Right cardiac atrium (tissue), 5 donors: ENCODE results near the gene GREB1. TPM values are rescaled to one million over a fixed set of nuclear protein-coding genes. Genes with fewer than 3 reads are reported as not detected.
A peak's percentile ranks its signal among the peaks of the same experiment; 100 is the strongest.

Experiments used
- ATAC-seq, 2 donors: fragments of 200-7000 bp; cut with Tn5 transposase; one replicate each; pipeline versions ENCODE4 v1.8.0 to v1.9.1; 2020; ENCODE audit warnings: moderate library complexity in 2 of 2, mild to moderate bottlenecking in 1 of 2
- DNase-seq, 3 donors: peaks; one replicate each; pipeline ENCODE4 v3.0.0-alpha.2; 2020
- H3K27ac ChIP-seq: one replicate; pipeline ENCODE4 v1.5.1; 2013; ENCODE audit warnings: mild to moderate bottlenecking, low read length, control low read depth, moderate library complexity
- H3K27me3 ChIP-seq: one replicate; pipeline ENCODE4 v1.6.1; 2013; ENCODE audit not compliant: control insufficient read depth, insufficient read depth
- H3K4me1 ChIP-seq: one replicate; pipeline ENCODE4 v1.6.1; 2013; ENCODE audit warnings: low read length; ENCODE audit not compliant: control insufficient read depth, insufficient read depth
- H3K4me3 ChIP-seq: one replicate; pipeline ENCODE4 v1.5.1; 2013; ENCODE audit warnings: low read length, control low read depth
- H3K9me3 ChIP-seq: one replicate; pipeline ENCODE4 v1.6.1; 2013; ENCODE audit warnings: low read length; ENCODE audit not compliant: control insufficient read depth
- WGBS: extraction: QIAGEN DNeasy Blood & Tissue Kit; methylation state at CpG from one replicate; pipeline ENCODE4 v1.1.7; 2013; 5-methylcytosine and 5-hydroxymethylcytosine counted together
- intact Hi-C, 4 donors: fragments of 100-400 bp; cut with DNase I; formaldehyde crosslinking; loops; one replicate each; pipeline versions ENCODE4 v1.11.0 to v1.14.0; 2022 to 2023
- polyA plus RNA-seq: library from polyadenylated mRNA; stranded (reverse); fragments of 200-250 nt; gene quantifications from one replicate; pipeline ENCODE4 v1.2.3, GENCODE V29; 2013
- total RNA-seq, 4 donors: library from RNA; stranded (reverse); fragmentation: NEBNext Ultra II Directional; extraction: Animal tissue kit (Norgen Biotek cat#: 25700); gene quantifications; one replicate each; pipeline ENCODE4 v1.2.1, GENCODE V29; 2021
- donor health status: healthy with polysubstance abuse.
- donor health status: DM: no; HTN: yes; CAD: no.
- donor health status: DM: no; HTN: no; CAD: no.
- donor health status: DM: no; HTN: yes; CAD: no; lungs with severe emphysema.
- donor health status: DM: yes; HTN: yes; CAD: no.

The GREB1 gene
- total and polyA plus RNA-seq, 5 donors: 4.6 to 17.7 (median 10.7) TPM

DNA sequence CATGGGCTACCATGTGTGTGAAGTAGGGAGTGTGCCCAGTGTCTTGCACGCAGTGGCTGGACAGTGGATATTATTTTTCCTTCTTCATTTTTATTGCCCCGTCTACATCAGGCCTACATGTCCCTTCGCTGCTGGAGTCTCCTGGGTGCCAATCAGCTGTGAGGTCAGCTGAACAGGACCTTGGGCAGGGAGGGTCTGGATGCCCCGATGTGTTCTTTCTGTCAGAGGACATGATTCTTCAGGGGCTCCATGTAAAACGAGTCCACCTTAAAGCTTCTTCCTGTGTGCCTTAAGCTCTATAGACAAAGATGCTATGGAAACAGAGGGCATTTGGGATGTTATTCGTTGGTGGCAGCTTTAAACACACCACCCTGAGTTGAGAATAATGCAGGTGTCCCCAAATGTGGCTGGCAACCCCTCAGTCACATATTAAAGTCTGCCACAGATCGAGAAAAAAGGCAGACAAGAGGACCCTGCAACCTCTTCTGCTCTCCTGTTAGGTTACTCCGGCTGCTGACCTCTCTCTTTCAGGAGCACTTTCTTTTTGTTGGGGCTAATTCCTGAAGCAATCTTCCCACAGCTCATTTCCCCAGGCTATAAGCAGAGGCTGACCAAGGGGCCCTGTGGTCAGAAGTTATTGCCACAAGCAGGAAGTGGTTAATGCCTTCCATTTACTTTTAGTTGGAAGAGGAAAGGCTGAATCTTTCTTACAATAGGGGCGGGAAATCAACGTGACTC, 20.0 kb downstream of the GREB1 start:
- 75% methylated on average over 10 of the region's 10 CpGs for WGBS
- Histone ChIP-seq H3K4me3 (no peak overlapping the region), H3K4me1 (peaks cover 1% of the 10 kb centered on the region), H3K27ac (no peak overlapping the region), H3K27me3 (no peaks in the 10 kb centered on the region), H3K9me3 (no peaks in the 10 kb centered on the region)
- intact Hi-C loops: loop anchor here in 1 of 4 donors (5.0 kb wide), 1 partner anchor 52 kb away; no protein-coding TSS in a partner anchor
- DNase-seq (no peak), ATAC-seq (no peak)

DNA sequence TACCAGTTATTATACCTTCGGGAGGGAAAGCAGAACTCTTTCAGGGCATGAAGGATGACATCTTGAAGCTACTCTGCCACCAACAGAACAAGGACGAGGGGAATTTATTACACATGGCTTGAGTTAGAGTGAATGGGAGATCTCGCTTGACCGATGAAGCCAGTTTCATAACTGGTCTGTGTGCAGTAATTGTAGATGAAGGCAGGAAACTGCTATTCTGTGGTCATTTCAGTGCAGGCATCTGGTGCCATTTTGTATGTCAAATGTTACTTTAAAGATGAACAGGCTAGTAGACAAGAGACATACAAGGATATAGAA, 20.5 kb downstream of the GREB1 start:
- no peak for DNase-seq
- no peak overlapping the region for H3K27ac ChIP-seq
- peaks cover 4% of the 10 kb centered on the region for H3K4me1 ChIP-seq
- H3K27me3 ChIP-seq: no peaks in the 10 kb centered on the region
- H3K9me3 ChIP-seq: no peaks in the 10 kb centered on the region
- WGBS: 73% methylated on average over 4 of the region's 4 CpGs
- intact Hi-C loops: loop anchor here in 1 of 4 donors (5.0 kb wide), 1 partner anchor 52 kb away; no protein-coding TSS in a partner anchor
- no peak for ATAC-seq
- H3K4me3 ChIP-seq: no peak overlapping the region

DNA sequence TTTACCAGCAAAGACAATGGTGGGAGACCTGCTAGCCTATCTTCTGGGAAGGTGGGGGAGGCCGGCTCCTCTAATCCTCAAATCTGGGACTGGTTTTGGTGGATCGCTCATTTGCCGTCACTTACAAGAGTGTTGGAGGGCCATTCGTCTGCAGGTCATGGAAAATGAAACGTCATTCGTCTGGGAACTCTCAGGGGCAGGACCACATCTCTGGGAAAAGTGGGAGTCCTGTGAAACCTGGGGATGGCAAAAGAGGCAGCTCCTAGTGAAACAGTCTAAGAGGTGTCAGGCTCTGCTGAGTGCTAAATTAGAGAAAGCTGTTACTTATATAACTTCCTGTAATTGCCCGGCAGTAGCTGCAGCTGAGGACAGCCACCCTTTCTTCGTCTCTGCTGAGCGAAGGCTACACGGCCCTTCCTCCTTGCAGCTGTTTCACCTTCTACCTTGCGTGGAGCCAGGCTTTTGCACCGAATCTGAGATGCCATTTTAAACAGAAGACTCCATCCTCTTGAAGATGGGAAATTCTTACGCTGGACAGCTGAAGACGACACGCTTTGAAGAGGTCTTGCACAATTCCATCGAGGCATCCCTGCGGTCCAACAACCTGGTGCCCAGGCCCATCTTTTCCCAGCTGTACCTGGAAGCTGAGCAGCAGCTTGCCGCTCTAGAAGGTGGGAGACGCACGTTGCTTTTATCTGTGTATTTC, 22.4 kb downstream of the GREB1 start:
- Histone ChIP-seq H3K4me1 (peaks cover 2% of the 10 kb centered on the region), H3K9me3 (no peaks in the 10 kb centered on the region), H3K27me3 (no peaks in the 10 kb centered on the region), H3K4me3 (no peak overlapping the region), H3K27ac (no peak overlapping the region)
- intact Hi-C loops: no loop called here
- ATAC-seq (peak; percentile 14 to 17), DNase-seq (no peak)
- WGBS: 72% methylated on average over 20 of the region's 20 CpGs

DNA sequence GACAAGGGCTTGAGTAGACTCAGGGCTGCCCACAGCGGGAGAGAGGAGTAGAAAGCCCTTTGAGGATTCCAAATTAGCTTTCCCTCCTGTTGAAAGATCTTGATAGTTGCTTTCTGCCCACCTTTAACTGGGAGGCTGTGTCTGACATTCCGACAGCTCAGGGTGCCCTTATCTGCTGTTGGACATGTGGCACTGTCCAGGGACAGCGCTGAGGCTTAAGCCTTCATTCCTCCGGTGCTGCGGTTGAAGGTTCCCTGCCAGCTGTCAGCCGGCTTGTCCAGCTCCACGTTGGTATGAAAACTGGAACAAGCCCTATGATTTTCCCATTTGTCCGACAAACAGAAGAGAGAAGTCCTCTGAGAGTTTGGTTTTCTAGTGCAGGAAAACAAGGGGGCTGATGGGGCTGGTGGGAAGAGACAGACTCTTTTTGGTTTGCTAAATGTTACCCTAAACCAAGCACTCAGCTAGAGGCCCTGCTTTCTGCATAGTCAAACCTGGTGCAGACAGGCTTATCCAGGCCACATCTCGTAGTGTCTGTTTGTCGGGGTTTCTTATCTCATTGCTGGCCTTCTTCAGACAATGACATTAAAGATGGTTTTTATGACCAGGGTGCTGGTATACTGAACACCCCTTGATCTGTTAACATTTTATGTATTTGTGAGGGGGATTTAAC, 24.5 kb downstream of the GREB1 start:
- Histone ChIP-seq H3K9me3 (no peaks in the 10 kb centered on the region), H3K27me3 (no peaks in the 10 kb centered on the region), H3K4me3 (no peak overlapping the region), H3K4me1 (peaks cover 2% of the 10 kb centered on the region), H3K27ac (peak overlapping the region; percentile 2)
- intact Hi-C loops: no loop called here
- no peak for DNase-seq
- WGBS: 45% methylated on average over 10 of the region's 10 CpGs
- ATAC-seq: peak; percentile 59 to 78

DNA sequence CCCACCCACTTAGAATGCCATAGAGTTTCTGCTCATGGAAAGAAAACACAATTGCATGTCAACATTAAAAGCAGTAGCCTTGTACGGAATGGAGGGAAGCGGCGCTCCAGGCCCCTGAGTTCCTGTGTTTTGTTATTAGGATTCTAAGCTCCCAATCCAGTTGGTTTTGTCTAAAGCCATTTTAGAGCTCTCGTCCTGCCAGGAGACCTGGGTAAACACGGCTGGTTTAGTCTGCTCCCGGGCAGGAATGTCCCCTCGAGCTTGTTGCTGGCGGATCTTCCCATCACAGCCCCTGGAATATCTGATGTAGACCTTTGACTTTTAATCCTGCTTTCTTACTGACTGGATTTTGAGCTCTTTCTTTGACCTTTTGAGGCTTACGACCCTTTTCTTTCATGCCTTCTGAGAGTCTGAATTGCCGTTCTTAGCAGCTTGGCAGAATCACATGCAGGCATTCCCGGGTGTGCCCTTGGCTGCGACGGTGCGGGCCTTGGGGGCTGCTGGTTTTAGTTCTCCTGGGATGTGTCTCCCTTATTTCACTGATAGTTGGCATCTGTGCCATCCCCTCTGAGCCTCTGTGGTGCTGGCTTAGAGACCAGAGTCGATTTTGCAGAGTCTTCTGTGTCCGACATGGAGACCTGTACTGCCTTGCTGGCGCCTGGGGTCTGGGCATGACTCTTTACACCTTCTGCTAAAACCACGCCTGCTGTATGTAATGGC, 25.4 kb downstream of the GREB1 start:
- H3K27ac ChIP-seq: no peak overlapping the region
- H3K4me3 ChIP-seq: no peak overlapping the region
- intact Hi-C loops: no loop called here
- H3K4me1 ChIP-seq: peaks cover 2% of the 10 kb centered on the region
- no peaks in the 10 kb centered on the region for H3K27me3 ChIP-seq
- H3K9me3 ChIP-seq: no peaks in the 10 kb centered on the region
- ATAC-seq (no peak), DNase-seq (no peak)
- 81% methylated on average over 18 of the region's 18 CpGs for WGBS

DNA sequence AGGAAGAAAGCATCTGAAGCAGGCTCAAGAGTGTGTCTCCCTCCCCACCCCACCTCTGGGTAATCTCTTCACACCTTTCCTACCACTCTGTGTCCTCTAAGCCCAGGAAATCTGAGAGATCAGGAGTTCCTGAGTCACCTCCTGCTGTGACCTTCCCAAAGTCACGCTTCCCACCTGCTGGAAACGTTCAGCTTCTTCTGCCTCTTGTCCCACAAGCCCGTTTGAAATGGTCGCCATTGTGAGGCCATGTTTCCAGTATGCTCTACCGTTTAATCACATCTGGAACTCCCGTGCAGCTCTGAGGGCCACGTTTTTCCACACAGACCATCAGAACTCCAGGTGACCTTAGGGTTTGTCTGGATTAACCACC, 25.9 kb downstream of the GREB1 start:
- Histone ChIP-seq H3K4me3 (no peak overlapping the region), H3K9me3 (no peaks in the 10 kb centered on the region), H3K4me1 (peaks cover 2% of the 10 kb centered on the region), H3K27me3 (no peaks in the 10 kb centered on the region), H3K27ac (no peak overlapping the region)
- intact Hi-C loops: no loop called here
- no peak for DNase-seq
- WGBS: 75% methylated on average over 7 of the region's 7 CpGs
- no peak for ATAC-seq

DNA sequence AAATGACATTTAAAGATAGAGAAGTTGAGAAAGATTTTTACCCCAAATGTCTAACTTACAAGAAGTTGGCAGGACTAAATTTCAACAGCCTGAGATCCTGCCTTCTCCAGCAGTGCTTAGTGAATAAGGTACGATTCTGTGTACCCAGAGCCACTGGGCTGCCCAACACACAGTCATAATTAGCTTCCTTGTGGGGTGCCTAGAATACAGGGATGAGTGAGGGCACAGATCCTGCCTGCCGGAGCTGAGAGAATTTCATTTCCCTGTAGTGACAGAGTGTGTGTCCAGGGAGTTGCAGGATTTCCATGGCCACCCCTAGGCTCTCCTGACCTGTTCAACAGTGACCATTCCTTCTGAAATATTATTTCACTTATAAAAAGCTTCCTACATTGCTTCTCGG, 27.0 kb downstream of the GREB1 start:
- no peak for DNase-seq
- Histone ChIP-seq H3K27ac (no peak overlapping the region), H3K27me3 (no peaks in the 10 kb centered on the region), H3K9me3 (no peaks in the 10 kb centered on the region), H3K4me3 (no peak overlapping the region), H3K4me1 (peaks cover 2% of the 10 kb centered on the region)
- no peak for ATAC-seq
- 78% methylated on average over 3 of the region's 3 CpGs for WGBS
- intact Hi-C loops: no loop called here

DNA sequence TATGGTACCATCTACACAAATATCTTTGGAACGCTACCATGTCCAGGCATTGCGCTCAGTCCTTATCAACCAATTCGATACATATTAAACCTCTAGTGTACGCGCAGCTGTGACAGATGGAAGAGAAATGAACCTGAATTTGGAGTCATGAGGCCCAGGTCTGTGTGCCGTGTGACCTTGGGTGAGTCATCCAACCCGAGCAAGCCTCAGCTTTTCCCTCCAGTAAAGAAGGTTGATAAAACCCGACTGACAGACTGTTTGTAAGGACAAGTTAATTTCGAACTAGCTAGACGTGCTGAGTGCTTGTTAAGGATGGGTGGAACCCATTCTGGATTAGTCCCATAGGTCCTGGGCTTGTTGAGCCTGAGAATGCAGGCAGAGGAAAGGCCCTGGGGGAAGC, 28.2 kb downstream of the GREB1 start:
- Histone ChIP-seq H3K27ac (no peak overlapping the region), H3K4me3 (no peak overlapping the region), H3K9me3 (no peaks in the 10 kb centered on the region), H3K4me1 (peaks cover 2% of the 10 kb centered on the region), H3K27me3 (no peaks in the 10 kb centered on the region)
- DNase-seq (no peak), ATAC-seq (no peak)
- WGBS: 88% methylated on average over 10 of the region's 10 CpGs
- intact Hi-C loops: no loop called here

DNA sequence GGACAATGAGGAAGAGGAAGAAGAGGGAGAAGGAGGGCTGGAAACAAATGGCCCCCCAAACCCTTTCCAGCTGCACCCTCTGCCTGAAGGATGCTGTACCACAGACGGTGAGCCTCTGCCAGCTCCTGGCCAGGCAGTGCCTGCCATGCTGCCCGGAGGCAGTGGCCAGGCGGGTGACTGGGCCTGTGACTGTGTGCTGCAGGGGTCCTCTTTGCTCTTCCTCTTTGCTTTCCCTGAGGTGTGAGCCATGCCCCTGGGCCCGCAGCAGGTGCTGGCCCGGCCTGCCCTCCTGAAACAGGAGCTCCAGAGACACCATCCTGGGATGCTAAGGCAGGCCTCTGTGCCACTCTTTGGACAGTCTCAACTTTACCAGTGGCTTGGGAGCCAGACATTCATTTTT, 28.6 kb downstream of the GREB1 start:
- no peak for ATAC-seq

DNA sequence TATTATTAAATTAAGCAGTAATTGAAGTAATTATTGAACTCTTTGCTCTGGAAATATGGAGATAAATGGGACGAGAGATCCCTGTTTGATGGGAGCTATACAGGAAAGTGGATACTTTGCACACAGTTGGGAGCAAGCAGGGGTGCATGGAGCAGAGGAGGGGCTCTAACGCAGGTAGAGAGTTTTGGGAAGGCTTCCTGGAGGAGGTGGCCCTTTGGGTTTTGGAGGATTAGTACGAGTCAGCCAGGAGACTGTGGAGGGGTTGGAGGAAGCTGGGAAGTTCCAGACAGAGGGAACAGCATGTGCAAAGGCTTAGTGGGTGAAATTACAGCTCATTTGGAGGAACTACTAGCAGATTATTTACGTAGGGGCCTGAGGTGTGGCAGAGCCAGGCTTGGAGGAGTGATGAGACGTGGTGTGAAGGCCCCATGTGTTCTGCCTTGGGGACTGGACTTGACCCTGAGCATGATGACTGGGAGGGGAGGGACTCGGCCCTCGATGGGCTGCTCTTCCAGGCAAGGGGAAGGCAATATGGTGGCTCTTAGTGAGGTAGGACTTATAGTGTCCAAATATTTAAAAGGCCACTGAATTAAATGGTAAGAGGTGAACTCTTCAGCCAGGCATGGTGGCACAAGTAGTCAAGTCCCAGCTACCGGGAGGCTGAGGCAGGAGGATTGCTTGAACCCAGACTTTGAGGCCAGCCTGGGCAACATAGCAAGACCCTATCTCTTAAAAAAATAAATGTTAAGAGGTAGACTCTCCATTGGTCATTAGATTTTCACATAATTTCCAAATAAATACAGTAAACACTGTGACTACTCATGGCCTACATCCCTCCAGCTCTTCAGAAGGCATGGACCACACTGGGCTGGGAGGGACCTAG, 30.2 kb downstream of the GREB1 start:
- intact Hi-C loops: no loop called here
- H3K4me1 ChIP-seq: peaks cover 1% of the 10 kb centered on the region
- no peaks in the 10 kb centered on the region for H3K9me3 ChIP-seq
- 95% methylated on average over 8 of the region's 8 CpGs for WGBS
- H3K27me3 ChIP-seq: no peaks in the 10 kb centered on the region
- no peak overlapping the region for H3K27ac ChIP-seq
- ATAC-seq (no peak), DNase-seq (no peak)
- no peak overlapping the region for H3K4me3 ChIP-seq

More for the DNA sequence above, 28.6 kb downstream of the GREB1 start:
- Histone ChIP-seq H3K4me1 (peaks cover 2% of the 10 kb centered on the region), H3K27ac (no peak overlapping the region), H3K27me3 (no peaks in the 10 kb centered on the region), H3K9me3 (no peaks in the 10 kb centered on the region), H3K4me3 (no peak overlapping the region)
- WGBS: 94% methylated on average over 5 of the region's 5 CpGs
- intact Hi-C loops: no loop called here
- no peak for DNase-seq
